ENCODE measurements around the gene PDCL2. TPM values are rescaled to one million over a fixed set of nuclear protein-coding genes. Genes with fewer than 3 reads are reported as not detected.

PDCL2 gene
- total and polyA plus RNA-seq, 10 donors = not detected

DNA sequence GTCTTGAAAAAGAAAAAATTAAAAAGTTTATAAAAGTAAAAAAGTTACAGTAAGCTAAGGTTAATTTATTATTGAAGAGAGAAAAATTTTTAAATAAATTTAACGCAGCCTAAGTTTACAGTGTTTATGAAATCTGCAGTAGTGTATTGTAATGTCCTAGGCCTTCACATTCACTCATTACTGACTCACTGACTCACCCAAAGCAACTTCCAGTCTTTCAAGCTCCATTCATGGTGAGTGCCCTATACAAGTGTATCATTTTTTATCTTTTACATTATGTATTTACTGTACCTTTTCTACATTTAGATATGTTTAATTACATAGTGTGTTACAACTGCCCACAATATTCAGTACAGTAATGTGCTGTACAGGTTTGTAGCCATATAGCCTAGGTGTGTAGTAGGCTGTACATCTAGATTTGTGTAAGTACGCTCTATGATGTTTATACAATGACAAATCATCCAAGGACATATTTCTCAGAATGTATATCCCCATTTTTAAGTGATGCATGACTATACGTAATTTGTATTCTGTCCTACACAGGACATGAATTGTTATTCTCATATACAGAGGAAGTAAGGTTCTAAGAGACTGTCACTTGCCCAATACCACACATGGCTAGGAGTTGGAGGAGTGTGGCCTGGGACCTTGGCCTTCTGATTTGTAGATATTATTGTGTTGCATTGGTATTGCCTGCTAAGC, 19.5 kb upstream of the PDCL2 start:
- TF ChIP-seq, protein P1, sequence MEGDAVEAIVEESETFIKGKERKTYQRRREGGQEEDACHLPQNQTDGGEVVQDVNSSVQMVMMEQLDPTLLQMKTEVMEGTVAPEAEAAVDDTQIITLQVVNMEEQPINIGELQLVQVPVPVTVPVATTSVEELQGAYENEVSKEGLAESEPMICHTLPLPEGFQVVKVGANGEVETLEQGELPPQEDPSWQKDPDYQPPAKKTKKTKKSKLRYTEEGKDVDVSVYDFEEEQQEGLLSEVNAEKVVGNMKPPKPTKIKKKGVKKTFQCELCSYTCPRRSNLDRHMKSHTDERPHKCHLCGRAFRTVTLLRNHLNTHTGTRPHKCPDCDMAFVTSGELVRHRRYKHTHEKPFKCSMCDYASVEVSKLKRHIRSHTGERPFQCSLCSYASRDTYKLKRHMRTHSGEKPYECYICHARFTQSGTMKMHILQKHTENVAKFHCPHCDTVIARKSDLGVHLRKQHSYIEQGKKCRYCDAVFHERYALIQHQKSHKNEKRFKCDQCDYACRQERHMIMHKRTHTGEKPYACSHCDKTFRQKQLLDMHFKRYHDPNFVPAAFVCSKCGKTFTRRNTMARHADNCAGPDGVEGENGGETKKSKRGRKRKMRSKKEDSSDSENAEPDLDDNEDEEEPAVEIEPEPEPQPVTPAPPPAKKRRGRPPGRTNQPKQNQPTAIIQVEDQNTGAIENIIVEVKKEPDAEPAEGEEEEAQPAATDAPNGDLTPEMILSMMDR (IDR thresholded peaks at IDR 0.05 in 8 of 11, conservative IDR thresholded peaks at IDR 0.05 in 3 of 11) = no peak
- no peak for TF ChIP-seq POLR2AphosphoS5 (IDR thresholded peaks at IDR 0.05)
- no peak for TF ChIP-seq POLR2A (IDR thresholded peaks at IDR 0.05)
- no peaks in the 10 kb centered on the region for H3K4me1 ChIP-seq
- no peaks in the 10 kb centered on the region for H3K27me3 ChIP-seq (replicated peaks in 1 of 7)
- DNase-seq = no peak
- no peak overlapping the region for H3K27ac ChIP-seq
- no peaks in the 10 kb centered on the region for H3K9me3 ChIP-seq
- no peaks in the 10 kb centered on the region for H3K36me3 ChIP-seq
- intact Hi-C loops (cut with DNase I; ENCODE audit: low total_unique reads) = no loop called here
- WGBS, 5 donors = 92 to 96% (median 94%) methylated on average over 3 of the region's 3 CpGs
- no peak overlapping the region for H3K4me3 ChIP-seq

DNA sequence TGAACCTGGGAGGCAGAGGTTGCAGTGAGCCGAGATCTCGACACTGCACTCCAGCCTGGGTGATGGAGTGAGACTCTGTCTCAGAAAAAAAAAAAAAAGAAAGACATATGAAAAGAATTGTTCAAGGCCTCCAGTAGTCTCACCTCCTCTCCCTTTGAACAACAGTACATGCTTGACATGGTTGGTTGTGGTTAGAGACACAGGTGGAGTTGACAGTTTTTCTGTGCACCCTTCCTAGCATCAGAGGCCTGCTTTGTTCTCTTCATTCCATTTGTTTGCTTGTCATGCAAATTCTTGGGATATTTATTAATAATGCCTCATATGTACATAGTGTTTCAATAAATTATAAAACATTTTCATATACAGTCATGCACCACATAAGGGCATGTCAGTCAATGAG, 18.3 kb upstream of the PDCL2 start:
- H3K36me3 ChIP-seq = no peaks in the 10 kb centered on the region
- intact Hi-C loops (cut with DNase I; ENCODE audit: low total_unique reads) = no loop called here
- TF ChIP-seq POLR2AphosphoS5 (IDR thresholded peaks at IDR 0.05) = no peak
- no peaks in the 10 kb centered on the region for H3K4me1 ChIP-seq
- no peak for DNase-seq
- no peaks in the 10 kb centered on the region for H3K27me3 ChIP-seq (replicated peaks in 1 of 7)
- H3K27ac ChIP-seq = no peak overlapping the region
- H3K9me3 ChIP-seq = no peaks in the 10 kb centered on the region
- H3K4me3 ChIP-seq = no peak overlapping the region
- 83 to 94% (median 91%) methylated on average over 2 of the region's 2 CpGs for WGBS, 5 donors

DNA sequence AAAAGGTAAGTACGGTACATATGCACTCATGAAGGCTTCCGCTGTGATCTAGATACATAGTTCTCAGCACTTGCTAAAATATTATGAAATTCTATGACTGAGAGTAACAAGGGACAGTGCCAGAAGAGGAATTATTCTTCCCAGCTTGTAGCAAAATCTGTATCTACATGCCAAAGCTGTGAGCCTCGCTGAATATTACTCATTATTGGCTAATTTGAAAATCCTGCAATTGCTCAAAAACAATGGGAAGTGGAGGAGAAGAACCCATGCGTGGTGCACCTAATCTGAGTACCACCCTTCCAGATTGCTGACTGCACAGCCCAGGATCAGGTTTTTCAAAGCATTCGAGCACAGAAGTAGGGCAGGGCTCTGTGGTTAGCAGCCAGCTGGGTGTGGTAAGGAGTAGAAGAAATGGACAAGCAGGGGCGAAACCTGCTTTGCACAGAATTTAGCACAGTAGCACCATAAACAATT, 17.4 kb upstream of the PDCL2 start:
- no peak for DNase-seq
- no peaks in the 10 kb centered on the region for H3K27me3 ChIP-seq (replicated peaks in 1 of 7)
- H3K36me3 ChIP-seq = no peaks in the 10 kb centered on the region
- no peaks in the 10 kb centered on the region for H3K4me1 ChIP-seq
- no peak overlapping the region for H3K27ac ChIP-seq
- WGBS, 5 donors = 76 to 82% (median 77%) methylated on average over 6 of the region's 6 CpGs
- H3K9me3 ChIP-seq = no peaks in the 10 kb centered on the region
- intact Hi-C loops (cut with DNase I; ENCODE audit: low total_unique reads) = no loop called here
- no peak overlapping the region for H3K4me3 ChIP-seq
- TF ChIP-seq POLR2A (IDR thresholded peaks at IDR 0.05) = no peak
- no peak for TF ChIP-seq POLR2AphosphoS5 (IDR thresholded peaks at IDR 0.05)
- TF ChIP-seq, protein P1 (IDR thresholded peaks at IDR 0.05 in 8 of 11, conservative IDR thresholded peaks at IDR 0.05 in 3 of 11) = no peak

DNA sequence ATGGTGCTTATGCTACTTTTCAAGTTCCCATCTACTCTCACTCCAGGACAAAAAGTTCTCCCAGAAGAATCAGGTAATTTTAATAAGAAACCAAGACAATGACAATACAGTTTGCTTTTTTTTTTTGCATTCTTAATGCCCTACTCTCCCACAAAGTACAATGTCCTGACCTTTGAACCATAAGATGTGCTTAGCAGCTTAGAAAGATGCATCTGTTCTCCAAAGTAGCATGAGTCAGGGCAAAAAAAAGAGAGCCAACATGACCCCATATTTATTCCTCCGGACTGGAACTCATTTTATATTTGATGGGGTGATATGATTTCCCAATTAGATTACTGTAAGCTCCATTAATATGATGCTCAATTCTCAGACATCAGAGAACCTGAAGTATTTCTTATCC, 16.5 kb upstream of the PDCL2 start:
- no peaks in the 10 kb centered on the region for H3K27me3 ChIP-seq (replicated peaks in 1 of 7)
- no peak for TF ChIP-seq POLR2AphosphoS5 (IDR thresholded peaks at IDR 0.05)
- TF ChIP-seq POLR2A (IDR thresholded peaks at IDR 0.05) = no peak
- TF ChIP-seq, protein P1 (IDR thresholded peaks at IDR 0.05 in 8 of 11, conservative IDR thresholded peaks at IDR 0.05 in 3 of 11) = no peak
- no peaks in the 10 kb centered on the region for H3K4me1 ChIP-seq
- H3K4me3 ChIP-seq = no peak overlapping the region
- intact Hi-C loops (cut with DNase I; ENCODE audit: low total_unique reads) = no loop called here
- DNase-seq = no peak
- no peak overlapping the region for H3K27ac ChIP-seq
- H3K9me3 ChIP-seq = no peaks in the 10 kb centered on the region
- no peaks in the 10 kb centered on the region for H3K36me3 ChIP-seq
- WGBS, 5 donors = 84 to 89% (median 88%) methylated on average over 1 of the region's 1 CpG

All from spleen (tissue), 11 donors.